ENCODE results near the gene SLC9A8. TPM values are rescaled to one million over a fixed set of nuclear protein-coding genes. Genes with fewer than 3 reads are reported as not detected.

The SLC9A8 gene
- total and polyA plus RNA-seq, 9 of the 15 experiments (the other 6 are each of a cell fraction or from before 2014, with no cell fraction given) = 0.56 to 9.7 (median 5.0) TPM

GRCh38 chr20:49915380-49916145, 102.9 kb downstream of the SLC9A8 start, which contains the start of gene SPATA2 (continued):
- TF ChIP-seq E2F6 (IDR thresholded peaks at IDR 0.05; ENCODE audit: borderline replicate concordance in 1 of 2, extremely low read depth in 1 of 2, insufficient read depth in 1 of 2, insufficient read length in 1 of 2, low read depth in 1 of 2, low read length in 1 of 2, poor library complexity in 1 of 2, severe bottlenecking in 1 of 2) (peak in 1 of 2 experiments; percentile 37), NBN (IDR thresholded peaks at IDR 0.05; ENCODE audit: low read depth) (no peak; the same call in 1 of the 2 replicates), KDM1A (IDR thresholded peaks at IDR 0.05) (peak; percentile 97 to 98), POLR2A (conservative IDR thresholded peaks at IDR 0.05) (peak; percentile 80), NKRF (IDR thresholded peaks at IDR 0.05; ENCODE audit: borderline replicate concordance) (peak; percentile 85), KDM5B (IDR thresholded peaks at IDR 0.05; ENCODE audit: insufficient replicate concordance, low read depth, low read length) (peak; percentile 34), CUX1 (CRISPR knock-in tag; IDR thresholded peaks at IDR 0.05) (no peak), ZMIZ1 (IDR thresholded peaks at IDR 0.05; ENCODE audit: low read depth in 2 of 2, low read length in 2 of 2) (no peak), TFAM (CRISPR knock-in tag; conservative IDR thresholded peaks at IDR 0.05) (no peak), ZBED1 (IDR thresholded peaks at IDR 0.05) (no peak), PTBP1 (IDR thresholded peaks at IDR 0.05; ENCODE audit: low read depth, low read length) (peak; percentile 96), SIX5 (IDR thresholded peaks at IDR 0.05; ENCODE audit: borderline replicate concordance in 1 of 2, insufficient read depth in 1 of 2, low read depth in 1 of 2, low read length in 2 of 2) (0 out of 4 replicates have a peak, but pooled peaks of 1 of the 2 experiments have one; percentile 10), ELF4 (CRISPR knock-in tag; IDR thresholded peaks at IDR 0.05) (0 out of 2 replicates have a peak, but pooled peaks have one; percentile 25), TAF1 (IDR thresholded peaks at IDR 0.05; ENCODE audit: control insufficient read depth, extremely low read depth, insufficient read depth, low read length, severe bottlenecking) (peak; percentile 85)

All from K562 (cell line).